Measurements from ENCODE around the gene ARHGAP1.
"Not testable (repeated sequence)": the region's sequence is repeated elsewhere in the genome, so short reads cannot be mapped to it uniquely, and the experiment has no call there.

ARHGAP1 gene

GRCh38 chr11:46722566-46723358 lies 22.3 kb upstream of the ARHGAP1 start:
- no peak for FAIRE-seq

GRCh38 chr11:46721286-46721685 lies 20.9 kb upstream of the ARHGAP1 start:
- no peak for FAIRE-seq

GRCh38 chr11:46719543-46720218 lies 19.3 kb upstream of the ARHGAP1 start:
- FAIRE-seq, result no peak

DNA sequence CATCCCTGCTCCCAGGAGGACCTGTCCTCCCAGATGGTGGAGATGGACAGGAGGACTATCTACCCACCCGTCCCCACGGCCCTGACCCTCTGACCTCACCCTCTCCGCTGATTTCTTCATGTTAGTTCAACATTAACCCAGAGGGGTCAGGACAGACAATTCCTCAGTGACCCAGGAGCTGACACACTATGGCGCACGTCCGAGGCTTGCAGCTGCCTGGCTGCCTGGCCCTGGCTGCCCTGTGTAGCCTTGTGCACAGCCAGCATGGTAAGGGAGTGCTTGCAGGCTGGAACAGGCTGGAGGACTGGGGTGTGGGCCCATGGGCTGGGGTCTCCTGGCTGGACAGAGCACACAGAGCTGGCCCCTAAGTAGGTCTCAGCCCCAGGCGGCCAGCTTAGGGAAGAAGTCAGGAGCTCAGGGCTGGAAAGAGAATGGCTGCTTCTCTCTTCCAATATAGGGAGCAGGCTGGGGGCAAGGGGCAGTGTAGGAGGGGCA lies 18.7 kb upstream of the ARHGAP1 start, which contains the start of gene F2:
Gene F2, plus strand, starts transcription at position 166 of the 495 bp plus-strand sequence. Its CDS starts 23 bp downstream, at position 189.
- FAIRE-seq, result no peak

GRCh38 chr11:46718155-46719019 lies 18.0 kb upstream of the ARHGAP1 start:
- FAIRE-seq, result no peak

DNA sequence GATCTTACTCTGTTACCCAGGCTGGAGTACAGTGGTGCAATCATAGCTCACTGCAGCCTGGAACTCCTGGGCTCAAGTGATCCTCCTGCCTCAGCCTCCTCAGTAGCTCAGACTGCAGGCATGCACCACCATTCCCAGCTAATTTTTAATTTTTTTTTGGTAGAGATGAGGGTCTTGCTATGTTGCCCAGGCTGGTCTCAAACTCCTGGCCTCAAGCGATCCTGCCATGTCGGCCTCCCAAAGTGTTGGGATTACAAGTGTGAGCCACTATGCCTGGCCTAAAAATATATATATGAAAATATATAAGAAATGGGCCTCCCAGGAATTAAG lies 17.4 kb upstream of the ARHGAP1 start:
- not testable (repeated sequence) for FAIRE-seq

DNA sequence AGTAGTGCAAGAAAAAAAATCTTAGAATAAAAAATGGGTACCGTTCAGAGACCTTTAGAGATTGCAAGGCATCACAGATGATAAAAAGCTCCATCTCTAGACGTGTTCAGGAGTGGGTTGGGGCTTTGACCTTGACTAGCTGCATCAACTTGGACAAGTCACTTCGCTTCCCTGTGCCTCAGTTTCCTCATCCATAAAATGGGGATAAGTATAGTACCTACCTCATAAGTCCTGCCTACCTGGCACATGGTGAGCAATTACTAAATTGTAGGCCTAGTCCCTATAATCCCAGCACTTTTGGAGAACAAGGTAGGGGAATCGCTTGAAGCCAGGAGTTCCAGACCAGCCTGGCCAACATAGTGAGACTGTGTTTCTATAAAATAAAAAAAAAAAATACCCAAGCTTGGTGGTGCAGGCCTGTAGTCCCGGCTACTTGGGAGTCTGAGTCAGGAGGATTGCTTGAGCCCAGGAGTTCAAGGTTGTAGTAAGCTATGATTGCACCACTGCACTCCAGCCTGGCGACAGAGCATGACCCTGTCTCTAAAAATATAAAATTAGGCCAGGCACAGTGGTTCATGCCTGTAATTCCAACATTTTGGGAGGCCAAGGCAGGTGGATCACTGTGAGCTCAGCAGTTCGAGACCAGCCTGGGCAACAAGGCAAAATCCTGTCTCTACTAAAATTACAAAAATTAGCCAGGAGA lies 12.6 kb upstream of the ARHGAP1 start:
- FAIRE-seq, result no peak

GRCh38 chr11:46711303-46711702 lies 10.9 kb upstream of the ARHGAP1 start:
- FAIRE-seq, result no peak

DNA sequence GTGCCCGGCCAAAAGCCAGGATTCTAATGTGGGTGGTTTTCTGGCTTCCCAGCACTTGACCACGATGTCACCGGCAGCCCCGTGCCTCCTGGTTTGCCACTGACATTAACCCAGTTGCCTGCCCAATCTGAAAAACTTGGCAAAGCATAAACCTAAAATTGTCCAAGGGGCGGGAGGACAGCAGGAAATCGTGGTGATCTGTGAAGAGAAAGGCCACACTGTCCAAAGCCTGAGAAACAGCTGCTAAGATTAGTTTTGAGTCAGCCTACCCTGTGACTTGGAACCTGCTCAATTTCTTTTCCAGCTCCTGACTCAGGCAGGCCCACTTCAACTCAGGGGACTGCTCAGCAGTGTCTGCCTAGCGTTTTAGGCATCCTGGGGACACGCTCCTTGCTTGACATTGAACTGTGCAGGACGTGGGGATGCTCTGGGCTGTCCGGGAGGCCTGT lies 10.4 kb upstream of the ARHGAP1 start:
- FAIRE-seq, result no peak

DNA sequence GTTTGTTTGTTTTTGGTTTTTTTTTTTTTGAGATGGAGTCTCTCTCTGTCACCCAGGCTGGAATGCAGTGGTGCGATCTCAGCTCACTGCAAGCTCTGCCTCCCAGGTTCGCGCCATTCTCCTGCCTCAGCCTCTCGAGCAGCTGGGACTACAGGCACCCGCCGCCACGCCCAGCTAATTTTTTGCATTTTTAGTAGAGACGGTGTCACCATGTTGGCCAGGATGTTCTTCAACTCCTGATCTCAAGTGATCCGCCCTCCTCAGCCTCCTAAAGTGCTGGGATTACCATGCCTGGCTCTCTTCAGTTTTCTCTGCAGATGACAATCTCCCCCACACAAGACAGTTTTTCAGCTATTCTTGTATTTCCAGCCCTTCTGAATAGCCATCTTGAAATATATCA lies 8.9 kb upstream of the ARHGAP1 start:
- not testable (repeated sequence) for FAIRE-seq

- FAIRE-seq, result no peak
These were observed 6.5 kb upstream of the ARHGAP1 start for GRCh38 chr11:46706886-46707285.

DNA sequence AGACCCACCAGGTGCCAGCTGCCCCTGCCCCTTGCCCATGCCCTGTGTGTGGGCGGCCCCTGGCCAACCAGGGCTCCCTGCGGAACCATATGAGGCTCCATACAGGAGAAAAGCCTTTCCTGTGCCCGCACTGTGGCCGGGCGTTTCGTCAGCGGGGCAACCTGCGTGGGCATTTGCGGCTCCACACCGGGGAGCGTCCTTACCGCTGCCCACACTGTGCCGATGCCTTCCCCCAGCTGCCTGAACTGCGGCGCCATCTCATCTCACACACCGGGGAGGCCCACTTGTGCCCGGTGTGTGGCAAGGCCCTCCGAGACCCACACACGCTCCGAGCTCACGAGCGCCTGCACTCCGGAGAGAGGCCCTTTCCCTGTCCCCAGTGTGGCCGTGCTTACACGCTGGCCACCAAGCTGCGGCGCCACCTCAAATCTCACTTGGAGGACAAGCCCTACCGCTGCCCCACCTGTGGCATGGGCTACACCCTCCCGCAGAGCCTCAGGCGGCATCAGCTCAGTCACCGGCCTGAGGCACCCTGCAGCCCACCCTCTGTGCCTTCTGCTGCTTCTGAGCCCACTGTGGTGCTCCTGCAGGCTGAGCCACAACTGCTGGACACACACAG lies 4.8 kb upstream of the ARHGAP1 start:
- FAIRE-seq, result no peak

DNA sequence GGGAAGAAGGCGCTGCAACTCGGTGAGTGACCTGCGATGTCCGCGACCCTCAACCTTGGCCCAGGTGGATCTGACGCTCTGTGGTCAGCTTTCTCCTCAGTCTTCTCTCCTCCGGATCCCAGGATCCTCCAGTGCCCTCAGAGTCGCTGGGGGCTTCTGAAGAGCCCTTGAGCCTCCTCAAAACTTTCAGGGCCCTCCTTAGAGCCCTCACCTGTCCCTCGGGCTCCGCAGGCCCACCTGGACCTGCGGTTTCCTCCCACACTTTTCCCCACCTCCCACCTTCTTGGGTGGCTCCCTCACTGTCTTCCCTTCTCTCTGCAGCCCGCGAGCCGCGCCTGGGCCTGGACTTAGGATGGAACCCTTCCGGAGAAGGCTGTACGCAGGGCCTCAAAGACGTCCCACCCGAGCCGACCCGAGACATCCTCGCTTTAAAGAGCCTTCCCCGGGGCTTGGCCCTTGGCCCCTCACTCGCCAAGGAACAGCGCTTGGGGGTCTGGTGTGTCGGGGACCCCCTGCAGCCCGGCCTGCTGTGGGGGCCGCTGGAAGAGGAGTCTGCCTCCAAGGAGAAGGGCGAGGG lies 747 bp upstream of the ARHGAP1 start:
- no peak for FAIRE-seq

GRCh38 chr11:46698597-46698996 lies 1.8 kb downstream of the ARHGAP1 start:
- no peak for FAIRE-seq

GRCh38 chr11:46697723-46698122 lies 2.7 kb downstream of the ARHGAP1 start:
- FAIRE-seq, result no peak

DNA sequence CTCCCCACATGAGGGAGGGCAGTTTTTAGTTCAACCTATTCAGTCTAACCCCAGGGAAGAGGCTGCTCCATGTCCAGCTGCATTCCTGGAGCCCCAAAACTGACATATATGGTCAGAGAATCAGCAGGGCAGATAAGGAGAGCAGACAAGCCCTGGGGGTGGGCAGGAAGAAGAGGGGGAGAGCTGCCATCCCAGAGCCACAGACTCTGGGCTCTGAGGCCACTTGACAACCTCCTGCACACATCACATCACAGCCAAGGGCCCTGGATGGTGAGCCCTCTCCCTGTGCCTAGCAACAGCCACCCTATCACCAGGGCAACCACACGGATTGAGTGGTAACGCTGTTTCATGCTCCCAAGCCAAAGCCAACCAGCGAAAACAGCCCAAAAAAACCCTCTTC lies 3.1 kb downstream of the ARHGAP1 start:
- no peak for FAIRE-seq

GRCh38 chr11:46696212-46696558 lies 4.2 kb downstream of the ARHGAP1 start:
- FAIRE-seq, result no peak

DNA sequence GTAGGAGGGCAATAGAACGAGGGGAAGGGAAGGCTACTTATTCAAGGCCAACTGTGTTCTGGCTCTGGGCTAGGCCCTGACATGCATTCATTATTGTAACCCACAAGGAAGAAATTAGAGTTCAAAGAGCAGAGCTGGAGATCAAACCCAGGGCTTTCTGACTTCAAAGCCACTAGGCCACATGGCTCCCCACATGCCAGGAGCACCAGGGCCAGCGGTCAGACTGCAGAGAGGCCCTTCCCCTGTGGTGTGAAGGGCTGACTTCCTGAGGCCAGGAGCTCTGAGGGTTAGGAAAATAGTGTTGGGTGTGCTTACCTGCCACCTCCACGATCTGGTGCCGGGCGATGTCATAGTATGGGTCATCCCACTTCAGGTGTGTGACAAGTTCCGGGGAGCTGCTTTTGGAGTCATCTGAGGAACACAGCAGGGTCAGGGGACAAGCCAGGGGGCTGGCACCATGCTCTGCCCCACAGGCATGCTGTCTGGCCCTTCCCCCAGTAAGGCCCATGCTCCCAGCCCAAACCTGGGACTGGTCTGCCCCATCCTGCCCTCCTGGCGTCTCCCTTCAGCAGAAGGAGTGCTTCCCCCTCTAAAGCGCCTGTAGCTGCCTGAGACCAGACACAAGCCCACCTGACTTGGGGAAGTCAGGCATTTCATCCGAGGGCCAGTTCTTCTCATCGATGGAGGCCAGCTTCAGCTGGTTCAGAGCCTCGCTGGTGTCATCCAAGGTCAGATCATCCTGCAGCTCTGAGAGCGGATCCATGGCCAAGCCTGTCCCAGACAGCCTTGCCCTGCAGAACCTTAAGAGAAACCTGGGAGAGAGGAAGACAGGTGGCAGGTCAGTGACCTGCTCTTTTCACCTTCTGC lies 4.8 kb downstream of the ARHGAP1 start:
- FAIRE-seq, result no peak

- FAIRE-seq, result no peak
These were observed 5.8 kb downstream of the ARHGAP1 start for GRCh38 chr11:46694607-46695006.

DNA sequence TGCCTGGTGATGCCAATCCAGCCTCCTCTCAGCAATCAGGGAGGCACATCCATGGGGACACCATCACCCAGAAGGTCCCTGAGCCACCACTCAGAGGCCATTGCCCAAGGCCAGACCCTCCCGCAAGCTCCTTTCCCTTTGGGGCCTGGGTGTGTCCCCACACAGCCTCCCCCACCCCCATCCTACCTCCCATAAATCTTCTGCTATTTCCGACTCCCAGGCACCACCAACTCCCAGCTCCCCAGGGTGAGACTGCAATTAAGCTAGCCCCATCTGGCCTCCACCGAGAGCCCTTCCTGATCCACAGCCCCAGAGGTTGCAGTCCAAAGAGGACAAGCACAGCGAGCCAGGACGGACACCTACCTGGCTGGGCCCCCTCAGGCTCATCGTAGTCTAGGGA lies 6.3 kb downstream of the ARHGAP1 start:
- no peak for FAIRE-seq

DNA sequence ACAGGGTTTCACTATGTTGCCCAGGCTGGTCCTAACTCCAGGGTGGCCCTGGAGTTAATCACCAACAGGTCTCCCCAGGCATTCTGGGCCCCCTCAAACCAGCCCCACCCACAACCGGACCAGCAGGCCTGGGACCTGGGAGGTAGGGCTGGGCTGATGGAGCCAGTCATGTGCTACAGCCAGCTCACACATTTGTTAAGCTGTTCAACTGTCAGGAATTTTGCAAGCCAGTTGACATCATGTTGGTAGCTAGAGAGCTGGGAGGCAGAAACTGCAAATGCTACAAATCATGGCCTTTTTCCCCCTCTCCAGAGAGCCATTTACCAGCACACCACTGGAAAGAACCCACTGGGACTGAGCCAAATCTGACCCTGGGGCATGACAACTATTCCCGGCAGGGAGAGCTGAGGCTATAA lies 6.8 kb downstream of the ARHGAP1 start:
- no peak for FAIRE-seq

Data from G401.6 (cell line).